Heart left ventricle (tissue), 13 donors: Measurements from ENCODE around the gene PDXK.

Source experiments
- CTCF ChIP-seq, 12 donors: fragments of 200-600 bp; sonication (generic) in 4 of 12; IDR thresholded peaks; one replicate each; pipeline versions ENCODE4 v1.5.0 to v1.8.0; 2018 to 2022; ENCODE audit warnings: antibody characterized with exemption in 12 of 12, mild to moderate bottlenecking in 5 of 12
- POLR2A ChIP-seq, 2 donors: fragments of 450-650 bp; IDR thresholded peaks; one replicate each; pipeline ENCODE4 v1.6.1; 2017; ENCODE audit warnings: antibody characterized with exemption in 2 of 2, mild to moderate bottlenecking in 2 of 2, moderate library complexity in 2 of 2
- donor health status: ischemic (EF 13 %, LVEDD 7.1; RV severe dilation, severe dysfunction).
- donor health status: DM: no; HTN: yes; CAD: no.
- donor health status: DM: no; HTN: no; CAD: no.
- donor health status: ischemic (EF 25% LVEDD 6.9; RV normal size, moderate dysfunction).
- donor health status: ischemic (EF 25% LVEDD 5.7; RV mildly dilated, moderate dysfunction).
- donor health status: ischemic (EF 35%, LVEDD 5.7; RV mildly dilated, moderate dysfunction).
- donor health status: nonischemic (EF 11% LVEDD 7.7; RV severe dilation, severe dysfunction).
- donor health status: DM: yes; HTN: yes; CAD: no.
- donor health status: PGD.
- donor health status: ischemic (EF 29% LVEDD 5.4; RV normal size, mild dysfunction).
- donor health status: nonischemic (EF 23%, LVEDD 6.1; RV moderate dilation, normal function).

GRCh38 chr21:43772425-43772821 lies 53.5 kb downstream of the PDXK start:
- TF ChIP-seq CTCF (IDR thresholded peaks at IDR 0.05) (no peak), POLR2A (IDR thresholded peaks at IDR 0.05) (no peak)
